Neural cell (in vitro differentiated cells): Measurements from ENCODE around the gene DCX.

Experiments
- EZH2 ChIP-seq: fragments of 200-600, 300-800 bp; shearing (Covaris generic), sonication (generic); IDR thresholded peaks from 2 replicates; pipeline ENCODE4 v1.6.1; 2014; ENCODE audit warnings: antibody characterized with exemption, low read length, borderline replicate concordance, mild to moderate bottlenecking; ENCODE audit not compliant: insufficient read depth, poor library complexity, severe bottlenecking
- MXI1 ChIP-seq: fragments of 450-650 bp; conservative IDR thresholded peaks from 2 replicates; pipeline ENCODE4 v1.6.1; 2014; ENCODE audit warnings: antibody characterized with exemption, mild to moderate bottlenecking; ENCODE audit not compliant: poor library complexity, severe bottlenecking
- POLR2AphosphoS5 ChIP-seq: IDR thresholded peaks from 2 replicates; pipeline ENCODE4 v1.6.1; 2012
- RAD21 ChIP-seq: fragments of 450-650 bp; conservative IDR thresholded peaks from 2 replicates; pipeline ENCODE4 v1.6.1; 2014; ENCODE audit warnings: antibody characterized with exemption, mild to moderate bottlenecking, moderate library complexity
- SMC3 ChIP-seq: fragments of 450-650 bp; conservative IDR thresholded peaks from 2 replicates; pipeline ENCODE4 v1.6.1; 2014; ENCODE audit warnings: antibody characterized with exemption, mild to moderate bottlenecking, moderate library complexity; ENCODE audit not compliant: poor library complexity
- TAF1 ChIP-seq: IDR thresholded peaks from 2 replicates; pipeline ENCODE4 v1.6.1; 2012; ENCODE audit warnings: low read depth
- TF ChIP-seq, protein P1 (sequence below): fragments of 450-650 bp; IDR thresholded peaks from 2 replicates; pipeline ENCODE4 v1.5.1; 2014; ENCODE audit warnings: antibody characterized with exemption, mild to moderate bottlenecking, moderate library complexity; ENCODE audit not compliant: poor library complexity, severe bottlenecking
- TF ChIP-seq, protein P2 (sequence below): IDR thresholded peaks from 2 replicates; pipeline ENCODE4 v1.6.1; 2012; ENCODE audit warnings: borderline replicate concordance

DNA sequence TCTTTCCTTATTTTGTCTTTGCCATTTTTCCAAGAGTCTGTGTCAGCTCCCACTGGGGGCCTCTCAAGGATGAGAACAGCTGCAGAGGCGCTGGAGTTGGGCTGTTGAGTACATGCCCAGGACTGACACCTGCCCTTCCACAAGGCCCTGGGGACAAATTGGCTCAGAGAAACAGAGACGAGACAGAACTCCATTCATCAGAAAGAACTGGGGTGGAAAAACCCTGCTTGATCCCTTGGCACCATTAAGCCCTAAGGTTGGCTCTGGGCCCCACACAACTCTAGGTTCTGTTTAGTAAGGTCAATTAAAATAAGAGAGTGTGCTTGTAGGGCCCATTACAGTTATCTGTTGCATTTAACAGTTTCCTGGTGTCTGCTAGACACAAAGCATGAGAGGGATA, 63.6 kb downstream of the DCX start:
- TF ChIP-seq TAF1 (no peak), MXI1 (no peak), POLR2AphosphoS5 (no peak), EZH2 (no peak), SMC3 (no peak), RAD21 (no peak)
- TF ChIP-seq, protein P1, sequence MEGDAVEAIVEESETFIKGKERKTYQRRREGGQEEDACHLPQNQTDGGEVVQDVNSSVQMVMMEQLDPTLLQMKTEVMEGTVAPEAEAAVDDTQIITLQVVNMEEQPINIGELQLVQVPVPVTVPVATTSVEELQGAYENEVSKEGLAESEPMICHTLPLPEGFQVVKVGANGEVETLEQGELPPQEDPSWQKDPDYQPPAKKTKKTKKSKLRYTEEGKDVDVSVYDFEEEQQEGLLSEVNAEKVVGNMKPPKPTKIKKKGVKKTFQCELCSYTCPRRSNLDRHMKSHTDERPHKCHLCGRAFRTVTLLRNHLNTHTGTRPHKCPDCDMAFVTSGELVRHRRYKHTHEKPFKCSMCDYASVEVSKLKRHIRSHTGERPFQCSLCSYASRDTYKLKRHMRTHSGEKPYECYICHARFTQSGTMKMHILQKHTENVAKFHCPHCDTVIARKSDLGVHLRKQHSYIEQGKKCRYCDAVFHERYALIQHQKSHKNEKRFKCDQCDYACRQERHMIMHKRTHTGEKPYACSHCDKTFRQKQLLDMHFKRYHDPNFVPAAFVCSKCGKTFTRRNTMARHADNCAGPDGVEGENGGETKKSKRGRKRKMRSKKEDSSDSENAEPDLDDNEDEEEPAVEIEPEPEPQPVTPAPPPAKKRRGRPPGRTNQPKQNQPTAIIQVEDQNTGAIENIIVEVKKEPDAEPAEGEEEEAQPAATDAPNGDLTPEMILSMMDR = no peak
- TF ChIP-seq, protein P2, sequence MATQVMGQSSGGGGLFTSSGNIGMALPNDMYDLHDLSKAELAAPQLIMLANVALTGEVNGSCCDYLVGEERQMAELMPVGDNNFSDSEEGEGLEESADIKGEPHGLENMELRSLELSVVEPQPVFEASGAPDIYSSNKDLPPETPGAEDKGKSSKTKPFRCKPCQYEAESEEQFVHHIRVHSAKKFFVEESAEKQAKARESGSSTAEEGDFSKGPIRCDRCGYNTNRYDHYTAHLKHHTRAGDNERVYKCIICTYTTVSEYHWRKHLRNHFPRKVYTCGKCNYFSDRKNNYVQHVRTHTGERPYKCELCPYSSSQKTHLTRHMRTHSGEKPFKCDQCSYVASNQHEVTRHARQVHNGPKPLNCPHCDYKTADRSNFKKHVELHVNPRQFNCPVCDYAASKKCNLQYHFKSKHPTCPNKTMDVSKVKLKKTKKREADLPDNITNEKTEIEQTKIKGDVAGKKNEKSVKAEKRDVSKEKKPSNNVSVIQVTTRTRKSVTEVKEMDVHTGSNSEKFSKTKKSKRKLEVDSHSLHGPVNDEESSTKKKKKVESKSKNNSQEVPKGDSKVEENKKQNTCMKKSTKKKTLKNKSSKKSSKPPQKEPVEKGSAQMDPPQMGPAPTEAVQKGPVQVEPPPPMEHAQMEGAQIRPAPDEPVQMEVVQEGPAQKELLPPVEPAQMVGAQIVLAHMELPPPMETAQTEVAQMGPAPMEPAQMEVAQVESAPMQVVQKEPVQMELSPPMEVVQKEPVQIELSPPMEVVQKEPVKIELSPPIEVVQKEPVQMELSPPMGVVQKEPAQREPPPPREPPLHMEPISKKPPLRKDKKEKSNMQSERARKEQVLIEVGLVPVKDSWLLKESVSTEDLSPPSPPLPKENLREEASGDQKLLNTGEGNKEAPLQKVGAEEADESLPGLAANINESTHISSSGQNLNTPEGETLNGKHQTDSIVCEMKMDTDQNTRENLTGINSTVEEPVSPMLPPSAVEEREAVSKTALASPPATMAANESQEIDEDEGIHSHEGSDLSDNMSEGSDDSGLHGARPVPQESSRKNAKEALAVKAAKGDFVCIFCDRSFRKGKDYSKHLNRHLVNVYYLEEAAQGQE = no peak
